Measurements from ENCODE around the gene C2orf49. TPM values are rescaled to one million over a fixed set of nuclear protein-coding genes. Genes with fewer than 3 reads are reported as not detected.
A peak's percentile ranks its signal among the peaks of the same experiment; 100 is the strongest.

Gene C2orf49
- total RNA-seq, 4 donors from 2014 or later: 16.4 to 19.5 (median 17.7) TPM

DNA sequence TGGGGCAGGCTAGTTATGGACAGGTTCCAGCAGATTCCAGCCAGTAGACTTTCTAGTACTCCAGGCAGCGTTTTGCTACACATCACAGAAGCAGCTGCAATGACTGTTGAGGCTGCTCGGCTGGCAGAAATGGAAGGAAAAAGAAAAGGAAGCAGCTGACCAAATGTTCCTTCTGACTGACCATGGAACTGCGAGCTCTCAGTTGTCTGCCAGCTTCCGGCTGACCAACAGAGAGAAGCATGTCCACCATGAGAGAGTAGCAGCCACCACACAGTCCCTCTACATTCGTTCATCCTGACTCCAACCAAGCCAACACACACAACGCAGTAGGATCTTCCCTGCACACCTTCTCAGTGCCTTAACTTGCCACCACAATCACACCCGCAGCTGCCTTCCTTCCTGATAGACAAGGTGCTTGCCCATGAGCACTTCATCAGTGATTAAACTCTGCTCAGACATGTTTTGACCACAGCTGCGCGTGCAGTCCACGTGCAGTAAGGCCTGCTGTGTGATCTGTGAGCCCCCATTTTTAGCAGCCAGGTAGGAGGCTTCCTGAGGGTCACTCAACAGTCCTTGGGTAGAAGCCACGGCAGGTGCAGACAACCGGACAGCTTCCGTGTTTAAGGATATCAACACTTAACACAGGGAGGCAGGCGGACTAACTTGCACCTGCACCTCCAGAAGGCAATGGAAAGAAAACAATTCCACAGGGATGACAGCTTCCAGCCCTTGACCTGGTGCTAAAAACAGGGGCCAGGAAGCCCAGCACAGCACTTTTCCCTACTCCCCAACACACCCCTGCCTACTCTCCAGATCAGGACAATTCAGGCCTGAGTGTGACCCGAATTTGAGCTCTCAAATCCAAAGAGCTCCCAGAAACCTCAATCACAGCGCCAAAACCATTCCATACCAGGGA lies 8.8 kb upstream of the C2orf49 start:
- peaks cover 0 to 6% (median 0%) of the 10 kb centered on the region in 4 donors for H3K36me3 ChIP-seq
- TF ChIP-seq POLR2AphosphoS5 (IDR thresholded peaks at IDR 0.05) (peak in 1 of 2 donors; percentile 20), POLR2A (IDR thresholded peaks at IDR 0.05; ENCODE audit: low read depth) (no peak)
- TF ChIP-seq, protein P1, sequence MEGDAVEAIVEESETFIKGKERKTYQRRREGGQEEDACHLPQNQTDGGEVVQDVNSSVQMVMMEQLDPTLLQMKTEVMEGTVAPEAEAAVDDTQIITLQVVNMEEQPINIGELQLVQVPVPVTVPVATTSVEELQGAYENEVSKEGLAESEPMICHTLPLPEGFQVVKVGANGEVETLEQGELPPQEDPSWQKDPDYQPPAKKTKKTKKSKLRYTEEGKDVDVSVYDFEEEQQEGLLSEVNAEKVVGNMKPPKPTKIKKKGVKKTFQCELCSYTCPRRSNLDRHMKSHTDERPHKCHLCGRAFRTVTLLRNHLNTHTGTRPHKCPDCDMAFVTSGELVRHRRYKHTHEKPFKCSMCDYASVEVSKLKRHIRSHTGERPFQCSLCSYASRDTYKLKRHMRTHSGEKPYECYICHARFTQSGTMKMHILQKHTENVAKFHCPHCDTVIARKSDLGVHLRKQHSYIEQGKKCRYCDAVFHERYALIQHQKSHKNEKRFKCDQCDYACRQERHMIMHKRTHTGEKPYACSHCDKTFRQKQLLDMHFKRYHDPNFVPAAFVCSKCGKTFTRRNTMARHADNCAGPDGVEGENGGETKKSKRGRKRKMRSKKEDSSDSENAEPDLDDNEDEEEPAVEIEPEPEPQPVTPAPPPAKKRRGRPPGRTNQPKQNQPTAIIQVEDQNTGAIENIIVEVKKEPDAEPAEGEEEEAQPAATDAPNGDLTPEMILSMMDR (IDR thresholded peaks at IDR 0.05): no peak
- peak overlapping the region; percentile 80 to 94 (median 88) for H3K27ac ChIP-seq (replicated peaks in 1 of 4)
- no peak for DNase-seq (ENCODE audit: extremely low spot score)
- 24% methylated on average over 13 of the region's 16 CpGs for WGBS
- H3K9me3 ChIP-seq: no peaks in the 10 kb centered on the region
- intact Hi-C loops (cut with DNase I): no loop called here
- H3K4me1 ChIP-seq: peaks cover 14 to 39% (median 29%) of the 10 kb centered on the region in 4 donors
- H3K4me3 ChIP-seq: peak overlapping the region; percentile 75 to 92 (median 78)
- no peaks in the 10 kb centered on the region for H3K27me3 ChIP-seq

DNA sequence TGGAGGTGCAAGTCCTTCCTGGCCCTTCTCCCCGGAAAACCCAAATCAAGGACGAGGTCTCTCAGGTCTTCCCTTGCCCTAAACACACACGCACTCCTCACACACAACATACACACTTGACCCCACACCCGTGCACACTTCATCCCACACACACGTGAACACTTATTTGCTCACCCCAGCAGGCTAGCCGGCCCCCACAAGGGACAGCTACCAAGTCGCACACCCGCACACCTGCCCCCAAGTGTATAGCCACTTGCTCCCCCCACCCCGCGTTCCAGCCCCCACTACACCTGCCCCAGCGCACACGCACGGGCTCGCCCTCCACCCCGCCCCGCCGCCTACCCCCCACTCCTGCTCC lies 8.2 kb upstream of the C2orf49 start:
- under 1% methylated on average over 8 of the region's 17 CpGs for WGBS
- TF ChIP-seq POLR2A (IDR thresholded peaks at IDR 0.05; ENCODE audit: low read depth) (no peak), EP300 (IDR thresholded peaks at IDR 0.05) (no peak), POLR2AphosphoS5 (IDR thresholded peaks at IDR 0.05) (no peak)
- TF ChIP-seq, protein P1 (IDR thresholded peaks at IDR 0.05): no peak
- H3K27me3 ChIP-seq: no peaks in the 10 kb centered on the region
- H3K9me3 ChIP-seq: no peaks in the 10 kb centered on the region
- peak overlapping the region; percentile 75 to 92 (median 78) for H3K4me3 ChIP-seq
- peak overlapping the region; percentile 80 to 94 (median 88) for H3K27ac ChIP-seq (replicated peaks in 1 of 4)
- intact Hi-C loops (cut with DNase I): no loop called here
- no peak for DNase-seq (ENCODE audit: extremely low spot score)
- H3K36me3 ChIP-seq: peaks cover 0 to 8% (median 0%) of the 10 kb centered on the region in 4 donors
- peaks cover 14 to 38% (median 29%) of the 10 kb centered on the region in 4 donors for H3K4me1 ChIP-seq

DNA sequence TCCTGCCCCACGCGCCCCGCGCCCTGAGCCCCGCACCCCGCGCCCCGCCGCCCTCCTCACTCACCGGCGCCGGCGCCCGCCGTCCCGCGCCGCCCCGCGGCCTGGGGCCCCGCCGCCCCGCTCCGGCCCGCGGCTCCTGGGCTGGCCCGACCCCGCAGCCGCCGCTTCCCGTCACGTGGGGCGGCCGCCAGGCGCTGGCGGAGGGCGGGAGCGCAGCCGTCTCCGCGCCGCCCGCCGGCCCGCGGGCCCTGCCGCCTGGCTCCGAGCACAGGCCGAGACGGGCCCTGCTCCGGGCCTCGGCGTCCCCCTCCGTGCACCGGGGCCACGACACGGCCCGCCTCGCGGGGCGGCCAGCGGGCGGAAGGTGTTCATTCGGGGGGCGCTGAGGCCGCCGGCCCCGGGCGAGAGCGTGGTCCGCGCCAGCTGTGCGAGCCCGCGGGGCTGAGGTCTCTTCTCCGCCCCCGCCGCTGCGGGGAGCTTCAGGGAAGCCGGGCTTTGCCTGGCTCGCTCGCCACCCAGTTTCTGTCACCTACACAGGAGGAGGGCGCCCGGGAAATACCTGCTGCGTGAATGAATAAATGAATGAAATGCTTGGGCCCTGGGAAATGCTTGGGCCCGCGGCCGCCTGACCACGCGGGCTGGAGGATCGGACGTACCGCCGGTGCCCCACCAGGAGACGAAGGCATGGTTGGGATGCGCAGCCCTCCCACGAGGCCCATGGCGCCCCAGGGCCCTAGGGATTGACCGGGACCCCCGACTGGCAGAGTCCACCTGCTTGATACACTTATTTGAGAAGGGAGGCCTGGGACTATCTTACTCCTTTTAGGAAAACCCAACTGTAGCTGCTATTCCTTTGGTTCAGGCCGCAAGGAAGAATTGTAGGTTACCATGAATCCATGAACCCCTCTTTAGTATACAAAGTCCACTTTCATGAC lies 7.5 kb upstream of the C2orf49 start, which contains the start of gene TGFBRAP1:
TGFBRAP1 (minus strand) TSS at position 175 of the 935 bp plus-strand sequence. CDS start 21,434 bp downstream, outside the sequence.
- H3K4me1 ChIP-seq: peaks cover 14 to 35% (median 29%) of the 10 kb centered on the region in 4 donors
- DNase-seq (ENCODE audit: extremely low spot score): no peak
- WGBS: 3% methylated on average over 33 of the region's 101 CpGs
- H3K27me3 ChIP-seq: no peaks in the 10 kb centered on the region
- intact Hi-C loops (cut with DNase I): loop anchor here (10.0 kb wide), 1 partner anchor 865 kb away; the partner anchor contains the start of gene UXS1
- peak within 1 kb of the TSS; percentile 84 to 94 (median 91) for H3K27ac ChIP-seq (replicated peaks in 1 of 4)
- no peaks in the 10 kb centered on the region for H3K9me3 ChIP-seq
- peak within 1 kb of the TSS; percentile 75 to 92 (median 78) for H3K4me3 ChIP-seq
- TF ChIP-seq, protein P1 (IDR thresholded peaks at IDR 0.05): no peak
- TF ChIP-seq EP300 (IDR thresholded peaks at IDR 0.05): no peak
- TF ChIP-seq POLR2A (IDR thresholded peaks at IDR 0.05; ENCODE audit: low read depth): no peak
- peak in 1 of 2 donors; percentile 12 for TF ChIP-seq POLR2AphosphoS5 (IDR thresholded peaks at IDR 0.05)
- H3K36me3 ChIP-seq: peaks cover 0 to 11% (median 2%) of the 10 kb centered on the region in 4 donors

DNA sequence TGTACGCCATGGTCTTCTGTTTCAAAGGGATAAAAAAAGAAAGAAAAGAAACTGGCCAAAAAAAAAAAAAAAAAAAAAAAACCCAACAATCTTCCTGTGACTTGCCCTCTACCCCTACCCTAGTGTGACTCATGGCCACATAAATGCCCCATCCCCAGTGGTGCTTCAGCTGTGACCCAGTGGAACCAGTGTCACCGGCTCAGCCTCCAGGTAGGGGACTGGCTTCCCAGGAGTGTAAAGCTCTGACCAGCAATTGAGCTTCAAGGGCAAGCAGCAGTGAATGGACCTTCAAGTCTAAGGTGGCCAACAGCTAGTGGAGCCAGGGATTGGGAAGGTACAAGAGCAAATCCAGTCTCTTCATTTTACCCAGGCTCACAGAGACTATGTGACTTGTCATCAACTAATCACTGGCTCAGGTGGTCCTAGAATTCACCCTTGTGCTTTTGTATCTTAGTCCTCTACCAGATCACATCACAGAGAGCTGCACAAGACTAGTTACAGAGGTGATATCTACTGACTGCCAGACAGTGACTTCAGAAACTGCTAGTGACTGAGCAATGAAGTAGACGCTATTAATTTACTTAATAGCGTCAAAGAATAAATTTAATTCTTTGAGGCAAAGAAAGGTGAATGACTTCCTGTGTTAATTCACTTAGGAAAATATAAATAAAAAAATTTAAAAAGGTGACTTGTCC lies 6.5 kb upstream of the C2orf49 start:
- peaks cover 0 to 6% (median 2%) of the 10 kb centered on the region in 4 donors for H3K36me3 ChIP-seq
- H3K9me3 ChIP-seq: no peaks in the 10 kb centered on the region
- no peak for DNase-seq (ENCODE audit: extremely low spot score)
- H3K27ac ChIP-seq (replicated peaks in 1 of 4): peak overlapping the region; percentile 84 to 94 (median 91)
- H3K4me1 ChIP-seq: peaks cover 14 to 35% (median 27%) of the 10 kb centered on the region in 4 donors
- no peak overlapping the region for H3K4me3 ChIP-seq
- TF ChIP-seq EP300 (IDR thresholded peaks at IDR 0.05) (no peak), POLR2AphosphoS5 (IDR thresholded peaks at IDR 0.05) (no peak), POLR2A (IDR thresholded peaks at IDR 0.05; ENCODE audit: low read depth) (no peak)
- TF ChIP-seq, protein P1 (IDR thresholded peaks at IDR 0.05): no peak
- intact Hi-C loops (cut with DNase I): loop anchor here (10.0 kb wide), 1 partner anchor 864 kb away; the partner anchor contains the start of gene UXS1
- no peaks in the 10 kb centered on the region for H3K27me3 ChIP-seq
- WGBS: 98% methylated on average over 4 of the region's 4 CpGs

Measured in esophagus muscularis mucosa (tissue), 4 donors.